GM19324 (cell line): ENCODE measurements around the gene ENDOD1.
A peak's percentile ranks its signal among the peaks of the same experiment; 100 is the strongest.
"Not testable (repeated sequence)": the region's sequence is repeated elsewhere in the genome, so short reads cannot be mapped to it uniquely, and the experiment has no call there.

Experiments used
- ATAC-seq: cut with Tn5 transposase; IDR thresholded peaks from one replicate; pipeline ENCODE4 v1.9.1; 2021; ENCODE audit warnings: mild to moderate bottlenecking, moderate library complexity; ENCODE audit not compliant: unreplicated experiment, low FRiP score

Gene ENDOD1, protein sequence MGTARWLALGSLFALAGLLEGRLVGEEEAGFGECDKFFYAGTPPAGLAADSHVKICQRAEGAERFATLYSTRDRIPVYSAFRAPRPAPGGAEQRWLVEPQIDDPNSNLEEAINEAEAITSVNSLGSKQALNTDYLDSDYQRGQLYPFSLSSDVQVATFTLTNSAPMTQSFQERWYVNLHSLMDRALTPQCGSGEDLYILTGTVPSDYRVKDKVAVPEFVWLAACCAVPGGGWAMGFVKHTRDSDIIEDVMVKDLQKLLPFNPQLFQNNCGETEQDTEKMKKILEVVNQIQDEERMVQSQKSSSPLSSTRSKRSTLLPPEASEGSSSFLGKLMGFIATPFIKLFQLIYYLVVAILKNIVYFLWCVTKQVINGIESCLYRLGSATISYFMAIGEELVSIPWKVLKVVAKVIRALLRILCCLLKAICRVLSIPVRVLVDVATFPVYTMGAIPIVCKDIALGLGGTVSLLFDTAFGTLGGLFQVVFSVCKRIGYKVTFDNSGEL

DNA sequence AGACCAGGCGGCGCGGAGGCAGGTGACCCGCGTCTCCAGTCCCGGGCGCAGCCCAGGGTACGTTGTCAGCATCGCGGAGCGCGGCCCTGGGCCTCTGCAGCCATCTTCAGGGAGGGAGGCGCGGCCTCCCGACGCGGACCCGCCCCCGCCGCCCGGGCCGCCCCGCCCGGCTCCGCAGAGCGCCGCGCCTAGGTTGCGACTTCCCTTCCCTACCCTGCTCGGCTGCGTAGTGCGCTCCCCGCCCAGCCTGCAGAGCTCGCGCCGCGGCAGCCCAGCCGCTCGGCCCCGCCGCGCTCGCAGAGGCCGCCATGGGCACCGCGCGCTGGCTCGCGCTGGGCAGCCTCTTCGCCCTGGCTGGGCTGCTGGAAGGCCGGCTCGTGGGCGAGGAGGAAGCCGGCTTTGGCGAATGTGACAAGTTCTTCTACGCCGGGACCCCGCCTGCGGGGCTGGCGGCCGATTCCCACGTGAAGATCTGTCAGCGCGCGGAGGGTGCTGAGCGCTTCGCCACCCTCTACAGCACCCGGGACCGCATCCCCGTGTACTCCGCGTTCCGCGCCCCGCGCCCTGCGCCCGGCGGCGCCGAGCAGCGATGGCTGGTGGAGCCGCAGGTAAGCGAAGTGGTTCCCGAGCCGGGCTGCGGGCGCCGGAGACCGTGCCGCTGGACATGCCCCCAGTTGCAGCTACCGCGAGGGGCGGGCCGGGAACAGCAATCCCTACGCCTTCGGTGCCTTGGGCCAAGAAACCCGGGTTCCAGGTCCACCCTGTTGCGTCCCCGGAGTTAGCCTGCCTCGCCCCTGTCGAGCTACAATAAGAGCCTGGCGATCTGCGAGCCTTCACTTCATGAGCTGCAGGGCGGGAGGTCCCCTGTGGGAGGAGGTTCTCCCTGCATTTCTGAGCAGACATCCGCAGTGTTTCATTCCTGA is at the start of gene ENDOD1:
ENDOD1 (plus strand) TSS at position 227 of the 923 bp plus-strand sequence; CDS start at position 309, 82 bp downstream.
- peak; percentile 93 for ATAC-seq

DNA sequence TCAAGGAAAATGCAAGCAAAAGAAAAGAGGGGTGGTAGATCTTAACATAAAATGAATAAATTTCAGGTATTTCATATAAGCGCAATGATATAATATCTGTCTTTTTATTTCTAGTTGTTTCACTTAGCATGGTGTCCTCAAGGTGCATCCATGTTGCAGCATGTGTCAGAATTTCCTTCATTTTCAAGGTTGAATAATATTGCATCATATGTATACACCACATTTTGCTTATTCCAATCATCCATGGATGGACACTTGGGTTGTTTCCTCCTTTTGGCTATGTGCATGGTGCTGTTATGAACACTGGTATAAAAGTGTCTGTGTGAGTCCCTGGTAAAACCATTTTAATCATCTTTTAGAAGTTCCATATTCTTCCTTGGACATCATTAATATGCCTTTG is 47.4 kb upstream of the ENDOD1 start:
- no peak for ATAC-seq

DNA sequence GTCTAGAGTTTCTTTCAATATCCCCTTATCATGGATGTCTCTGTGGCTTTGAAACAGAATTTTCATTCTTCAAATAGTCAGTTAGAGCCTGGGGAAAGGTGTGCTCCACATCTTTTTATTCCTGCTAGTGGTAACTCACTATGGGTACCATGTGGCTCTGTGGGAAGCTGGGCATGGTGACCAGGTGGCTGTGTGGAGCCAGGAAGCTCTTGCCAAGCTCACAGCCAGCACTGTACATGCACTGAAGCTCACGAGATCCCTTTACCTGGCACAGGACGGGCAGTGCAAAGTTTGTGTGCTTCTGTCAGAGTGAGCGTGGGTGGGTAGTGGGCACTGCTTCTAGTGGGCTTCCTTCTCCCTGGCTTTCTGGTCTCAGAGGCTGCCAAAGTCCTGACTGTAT is 46.7 kb upstream of the ENDOD1 start:
- no peak for ATAC-seq

DNA sequence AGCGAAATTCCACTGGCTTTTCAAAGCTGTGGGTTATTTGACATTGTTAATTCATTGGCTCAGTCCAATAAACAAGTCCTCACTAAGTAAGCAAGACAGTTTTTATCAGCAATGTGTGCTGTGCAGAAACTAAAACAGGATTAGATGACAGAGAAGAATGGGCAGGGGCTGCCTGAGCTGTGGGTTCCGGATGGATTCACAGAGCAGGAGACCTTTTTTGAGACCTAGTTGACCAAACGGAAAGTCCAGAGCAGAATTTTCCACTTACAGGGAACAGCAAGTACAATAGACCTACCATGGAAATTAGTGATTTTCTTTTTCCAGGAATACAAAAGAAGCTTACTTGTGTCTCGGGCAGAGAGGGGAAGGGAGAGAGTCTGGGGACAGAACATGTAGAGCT is 45.6 kb upstream of the ENDOD1 start:
- no peak for ATAC-seq

DNA sequence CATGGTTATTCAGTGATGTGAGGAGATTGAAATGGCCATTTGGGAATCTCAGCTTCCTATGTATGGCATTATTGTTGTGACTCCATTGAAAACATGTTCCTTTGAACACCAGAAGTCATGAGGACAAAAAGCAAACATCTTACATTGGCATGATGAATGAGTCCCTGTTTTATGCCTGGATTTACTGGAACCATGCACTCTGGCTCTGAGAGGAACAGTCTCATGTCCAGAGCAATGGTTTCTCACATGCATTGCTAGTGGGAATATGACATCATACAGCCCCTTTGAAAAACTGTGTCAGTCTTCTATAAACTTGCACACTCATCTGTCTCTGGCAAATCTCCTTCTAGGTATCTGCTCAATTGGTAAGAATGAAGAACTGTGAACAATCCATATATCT is 43.8 kb upstream of the ENDOD1 start:
- no peak for ATAC-seq

DNA sequence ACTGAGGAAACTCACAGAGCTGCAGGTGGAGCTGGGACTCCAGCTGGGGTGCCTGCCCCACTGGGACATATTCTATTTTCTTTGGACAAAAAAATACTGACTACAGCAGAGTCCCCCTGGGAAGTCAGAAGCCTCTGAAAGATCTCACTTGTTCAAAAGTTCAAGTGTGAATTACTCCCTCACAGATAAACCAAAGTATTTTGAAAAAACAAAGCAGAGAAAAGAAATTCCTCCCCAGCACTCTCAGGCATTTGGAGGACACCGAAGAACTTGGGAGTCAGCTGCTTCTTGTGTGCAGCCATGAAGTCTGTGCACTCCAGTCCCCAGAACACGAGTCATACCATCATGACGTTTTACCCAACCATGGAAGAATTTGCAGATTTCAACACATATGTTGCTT is 40.5 kb upstream of the ENDOD1 start, which contains the start of gene KDM4F:
KDM4F (plus strand) TSS at position 301 of the 400 bp plus-strand sequence.
- ATAC-seq = not testable (repeated sequence)

DNA sequence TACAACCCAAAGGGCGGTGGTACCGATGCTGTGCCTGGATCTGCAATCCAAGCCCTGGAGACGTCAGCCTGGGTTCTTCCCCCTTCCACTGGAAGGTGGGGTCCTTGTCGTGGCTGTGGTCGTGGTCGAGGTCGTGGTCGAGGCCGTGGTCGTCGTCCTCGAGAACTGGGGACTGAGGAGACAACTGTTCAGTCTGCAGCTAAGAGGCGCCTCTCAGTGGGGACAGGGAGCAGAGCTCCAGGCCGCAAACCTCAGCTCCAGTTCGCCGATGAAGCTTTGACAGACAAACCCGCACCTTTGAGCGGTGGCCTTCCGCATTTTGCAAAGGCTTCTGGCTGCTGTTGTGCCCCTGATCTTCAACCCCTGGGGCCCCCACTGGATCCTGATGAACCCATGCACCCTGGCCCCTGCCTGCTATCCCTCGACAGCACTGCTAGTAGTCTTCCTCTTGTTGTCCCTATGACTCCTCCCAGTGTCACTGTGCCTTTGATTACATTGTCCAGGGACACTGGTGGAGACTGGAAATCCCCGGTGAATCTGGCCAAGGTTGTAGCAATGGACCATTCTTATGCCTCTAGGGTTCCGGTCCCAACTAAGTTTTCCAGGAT is 38.9 kb upstream of the ENDOD1 start:
- ATAC-seq = no peak

DNA sequence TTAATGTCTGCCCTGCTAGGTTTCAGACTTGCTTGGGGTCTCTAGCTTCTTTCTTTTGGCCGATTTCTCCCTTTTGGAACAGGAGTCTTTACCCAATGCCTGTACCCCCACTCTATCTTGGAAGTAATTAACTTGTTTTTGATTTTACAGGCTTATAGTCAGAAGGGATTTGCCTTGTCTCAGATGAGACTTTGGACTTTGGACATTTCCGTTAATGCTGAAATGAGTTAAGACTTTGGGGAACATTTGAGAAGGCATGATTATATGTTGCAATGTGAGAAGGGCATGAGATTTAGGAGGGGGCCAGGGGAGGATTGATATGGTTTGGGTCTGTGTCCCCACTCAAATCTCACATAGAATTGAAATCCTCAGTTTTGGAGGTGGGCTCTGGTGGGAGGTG is 35.3 kb upstream of the ENDOD1 start:
- no peak for ATAC-seq

DNA sequence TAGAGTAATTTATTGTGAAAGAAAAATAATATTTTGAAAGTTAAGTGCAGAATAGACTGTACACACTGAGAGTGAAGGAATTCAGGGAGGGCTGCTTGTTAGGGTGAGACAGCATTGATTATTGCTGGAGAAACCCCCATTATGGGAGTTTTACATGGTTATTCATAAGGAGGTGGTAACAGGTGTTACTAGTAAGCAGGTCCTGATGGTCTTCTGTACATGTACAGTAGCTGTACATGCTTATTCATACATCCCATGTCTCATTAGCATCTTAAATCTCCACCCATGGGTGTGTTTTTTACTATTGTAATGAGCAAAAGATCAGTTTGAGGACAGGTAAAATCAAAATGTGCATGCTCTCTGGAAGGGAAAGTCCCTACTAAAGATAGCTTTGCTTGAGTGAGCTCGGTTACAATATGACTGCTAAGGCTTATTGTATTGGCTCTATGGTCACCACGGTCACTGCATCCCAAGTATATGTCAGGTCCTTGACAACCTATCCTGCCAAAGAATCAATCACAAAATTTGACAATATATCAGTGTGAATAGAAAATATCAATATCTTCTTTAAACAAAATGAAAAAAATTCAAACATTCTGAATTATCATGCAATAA is 34.3 kb upstream of the ENDOD1 start:
- ATAC-seq = no peak

DNA sequence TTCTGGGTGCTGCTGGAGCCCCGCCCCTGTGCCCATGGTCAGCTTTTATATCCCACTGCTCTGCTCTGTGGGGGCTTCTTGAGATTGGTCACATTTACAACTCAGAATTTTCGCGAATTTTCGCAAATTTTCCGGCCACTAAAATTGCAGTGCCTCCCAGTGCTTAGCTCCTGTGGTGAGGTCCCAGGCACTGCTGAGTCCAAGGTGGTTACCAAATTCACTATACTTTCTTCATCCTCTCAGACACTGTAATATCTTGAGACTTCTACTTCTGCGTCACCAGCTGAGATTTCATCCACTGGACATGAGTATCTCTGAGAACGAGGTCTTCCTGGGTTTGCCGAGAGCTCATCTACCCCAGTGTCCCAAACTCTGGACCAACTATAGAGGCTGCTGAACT is 31.7 kb upstream of the ENDOD1 start:
- no peak for ATAC-seq

DNA sequence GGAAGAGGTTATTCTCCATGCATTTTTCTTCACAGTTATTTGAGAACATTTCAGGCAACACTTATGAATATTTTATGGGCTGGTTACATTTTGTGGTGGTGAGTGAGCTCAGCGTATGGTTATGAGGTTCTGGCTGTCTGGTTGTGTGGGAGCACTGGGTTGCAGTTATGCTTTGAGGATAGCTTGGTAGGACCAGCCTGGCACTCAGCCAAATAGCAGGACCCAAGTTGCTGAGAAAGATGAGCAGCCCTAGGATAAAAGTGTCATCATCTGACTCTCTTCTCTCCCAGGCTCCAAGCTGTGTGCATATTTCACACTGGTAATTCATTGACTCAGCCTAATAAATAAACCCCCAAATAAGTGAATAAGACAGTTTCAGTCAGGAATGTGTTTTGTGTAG is 31.0 kb upstream of the ENDOD1 start:
- no peak for ATAC-seq

DNA sequence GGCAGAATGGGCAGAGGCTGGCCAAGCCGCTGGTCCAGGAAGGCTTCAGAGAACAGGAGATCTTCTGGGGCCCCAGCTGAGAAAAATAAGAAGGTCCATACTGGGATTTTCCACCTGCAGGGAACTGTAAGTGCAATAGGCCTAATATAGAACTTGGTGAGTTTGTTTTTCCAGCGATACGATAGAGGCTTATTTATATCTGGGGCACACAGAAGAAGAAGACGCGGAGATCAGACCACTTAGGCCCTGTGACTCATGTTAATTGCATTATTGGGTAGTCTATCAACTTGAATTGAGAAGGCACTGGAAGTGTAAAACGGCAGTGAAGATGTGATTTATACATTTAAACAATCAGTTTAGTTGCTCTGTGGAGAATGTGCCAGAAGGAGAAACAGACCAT is 30.6 kb upstream of the ENDOD1 start:
- ATAC-seq = no peak

DNA sequence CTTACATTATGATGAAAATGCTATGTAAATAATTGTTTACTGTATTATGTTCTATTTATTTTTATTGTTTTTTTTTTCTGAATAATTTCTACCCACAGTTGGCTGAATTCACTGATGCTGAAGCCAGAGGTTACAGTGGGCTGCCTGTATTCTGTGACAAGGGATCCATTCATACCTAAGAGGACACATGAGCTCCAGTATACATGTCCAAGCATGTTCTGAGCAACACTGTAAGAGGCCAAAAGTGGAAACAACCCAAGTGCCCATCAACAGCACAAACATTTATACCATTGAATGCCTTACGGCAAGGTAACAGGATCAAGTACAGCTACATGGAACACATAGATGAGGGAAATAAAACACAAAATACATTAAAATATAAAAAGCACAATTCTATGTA is 24.3 kb upstream of the ENDOD1 start:
- ATAC-seq = no peak

DNA sequence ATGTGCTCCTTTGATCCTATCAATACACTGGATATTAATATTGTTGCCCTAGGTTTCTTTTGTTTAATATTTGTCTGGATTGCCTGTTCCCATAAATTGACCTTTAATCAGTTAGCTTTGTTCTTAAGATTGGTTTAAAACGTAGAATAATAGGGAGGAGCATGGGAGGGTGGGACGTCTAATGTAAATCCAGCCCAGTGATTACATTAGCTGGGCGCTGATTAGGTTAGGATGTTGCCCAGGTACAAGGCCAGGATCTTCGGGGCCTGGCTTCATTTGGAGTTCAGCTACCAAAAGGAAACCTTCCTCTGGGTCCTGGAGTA is 23.0 kb upstream of the ENDOD1 start, which contains the start of gene SRSF8:
SRSF8 (plus strand) TSS at position 204 of the 323 bp plus-strand sequence. CDS start 308 bp downstream, outside the sequence.
- peak; percentile 58 for ATAC-seq

DNA sequence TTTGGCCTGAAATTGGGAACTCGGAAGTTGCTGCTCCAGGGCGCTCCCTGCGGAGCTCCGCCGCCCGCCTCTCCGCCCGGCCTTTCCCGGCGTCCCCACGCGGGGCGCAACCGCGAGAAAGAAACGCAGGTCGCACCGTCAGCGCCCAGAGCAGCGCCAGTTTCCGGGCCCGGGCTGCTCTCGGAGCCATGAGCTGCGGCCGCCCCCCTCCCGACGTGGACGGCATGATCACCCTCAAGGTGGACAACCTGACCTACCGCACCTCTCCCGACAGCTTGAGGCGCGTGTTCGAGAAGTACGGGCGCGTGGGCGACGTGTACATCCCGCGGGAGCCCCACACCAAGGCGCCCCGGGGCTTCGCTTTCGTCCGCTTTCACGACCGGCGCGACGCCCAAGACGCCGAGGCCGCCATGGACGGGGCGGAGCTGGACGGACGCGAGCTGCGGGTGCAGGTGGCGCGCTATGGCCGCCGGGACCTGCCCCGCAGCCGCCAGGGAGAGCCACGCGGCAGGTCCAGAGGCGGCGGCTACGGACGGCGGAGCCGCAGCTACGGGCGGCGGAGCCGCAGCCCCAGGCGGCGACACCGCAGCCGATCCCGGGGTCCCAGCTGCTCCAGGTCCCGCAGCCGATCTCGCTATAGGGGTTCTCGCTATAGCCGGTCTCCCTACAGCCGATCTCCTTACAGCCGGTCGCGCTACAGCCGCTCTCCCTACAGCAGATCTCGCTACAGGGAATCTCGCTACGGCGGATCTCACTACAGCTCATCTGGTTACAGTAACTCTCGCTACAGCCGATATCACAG is 22.4 kb upstream of the ENDOD1 start:
- ATAC-seq = peak; percentile 80

DNA sequence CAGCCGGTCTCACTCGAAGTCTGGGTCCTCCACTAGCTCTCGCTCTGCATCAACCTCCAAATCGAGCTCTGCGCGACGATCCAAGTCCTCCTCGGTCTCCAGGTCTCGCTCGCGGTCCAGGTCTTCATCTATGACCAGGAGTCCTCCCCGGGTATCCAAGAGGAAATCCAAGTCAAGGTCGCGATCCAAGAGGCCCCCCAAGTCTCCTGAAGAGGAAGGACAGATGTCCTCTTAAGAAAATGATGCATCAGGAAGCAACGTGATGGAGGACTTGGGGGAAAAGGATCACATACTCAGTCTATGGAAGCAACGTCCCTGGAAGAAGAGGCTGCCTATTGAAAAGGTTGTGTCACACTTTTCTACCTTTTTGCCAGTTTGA is 21.8 kb upstream of the ENDOD1 start:
- no peak for ATAC-seq

DNA sequence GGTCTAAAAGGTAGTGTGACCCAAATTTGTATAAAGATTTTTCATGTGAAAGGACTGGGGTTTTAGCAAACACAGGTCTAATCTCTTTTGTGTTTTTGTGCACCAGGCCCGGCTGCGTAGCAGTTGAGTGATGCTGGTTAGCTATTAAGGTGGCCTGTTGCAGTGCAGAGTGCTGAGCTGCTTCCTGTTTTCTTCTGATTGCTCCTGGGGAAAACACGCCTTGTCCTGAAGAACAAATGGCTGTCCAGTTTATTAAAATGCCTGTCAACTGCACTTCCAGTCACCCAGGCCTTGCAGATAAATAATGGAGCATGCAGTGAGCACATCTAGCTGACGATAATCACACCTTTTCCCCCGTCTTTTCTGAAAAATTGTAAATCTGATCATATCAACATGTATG is 21.1 kb upstream of the ENDOD1 start:
- peak; percentile 54 for ATAC-seq

DNA sequence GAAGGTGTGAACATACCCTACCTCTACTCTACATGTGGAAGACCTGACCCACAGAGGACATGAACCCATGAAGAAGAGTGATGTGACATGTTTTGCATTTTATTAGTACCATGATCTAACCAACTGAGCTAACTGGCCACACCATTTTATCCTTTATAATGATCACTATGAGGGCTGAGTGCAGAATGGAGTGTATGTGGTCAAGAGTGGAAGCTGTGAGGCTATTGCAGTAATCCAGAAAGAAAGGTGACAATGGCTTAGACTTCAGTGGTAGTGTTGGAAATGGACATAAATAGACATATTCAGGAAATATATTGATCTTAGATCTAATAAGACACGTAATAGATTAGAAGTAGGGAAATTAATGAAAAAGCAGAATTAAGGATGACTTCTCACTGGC is 19.2 kb upstream of the ENDOD1 start:
- no peak for ATAC-seq

DNA sequence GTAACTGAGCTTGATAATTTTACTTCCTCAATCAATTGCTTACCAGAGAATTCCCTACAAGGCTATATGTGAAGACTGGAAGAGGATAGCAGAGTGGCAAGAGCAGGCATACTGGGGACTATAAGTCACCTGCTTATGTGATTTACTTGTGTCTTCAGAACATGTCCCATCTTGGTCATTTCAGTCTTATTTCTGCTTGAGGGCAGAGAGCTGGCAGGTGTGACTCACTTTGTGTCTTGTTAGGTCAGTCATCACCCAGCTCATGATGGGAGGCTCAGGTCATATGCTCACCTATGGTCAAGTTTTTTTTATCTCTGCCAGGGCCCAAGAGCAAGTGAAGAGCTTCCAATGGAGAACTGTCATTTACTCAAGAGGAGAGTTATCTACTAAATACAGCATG is 16.7 kb upstream of the ENDOD1 start:
- no peak for ATAC-seq
